Subcutaneous abdominal adipose tissue (tissue), 5 donors: Measurements from ENCODE around the gene MAEA.

Experiments used
- H3K27ac ChIP-seq: one replicate; pipeline ENCODE4 v1.7.0; 2013; ENCODE audit warnings: low read depth, mild to moderate bottlenecking, inconsistent platforms, low read length, moderate library complexity
- H3K27me3 ChIP-seq, 5 donors: one replicate each; pipeline ENCODE4 v1.7.0; 2013; ENCODE audit warnings: low read length in 5 of 5, inconsistent platforms in 1 of 5; ENCODE audit not compliant: control insufficient read depth in 5 of 5, insufficient read depth in 4 of 5
- H3K36me3 ChIP-seq, 5 donors: one replicate each; pipeline ENCODE4 v1.7.0; 2013; ENCODE audit warnings: low read length in 5 of 5; ENCODE audit not compliant: control insufficient read depth in 5 of 5, insufficient read depth in 5 of 5
- H3K4me1 ChIP-seq, 5 donors: one replicate each; pipeline ENCODE4 v1.7.0; 2013; ENCODE audit warnings: low read length in 5 of 5, mild to moderate bottlenecking in 3 of 5, moderate library complexity in 1 of 5; ENCODE audit not compliant: control insufficient read depth in 5 of 5, insufficient read depth in 5 of 5
- H3K4me3 ChIP-seq, 5 donors: one replicate each; pipeline ENCODE4 v1.7.0; 2013; ENCODE audit warnings: low read length in 5 of 5, low read depth in 1 of 5
- H3K9ac ChIP-seq, 5 donors: one replicate each; pipeline ENCODE4 v1.7.0; 2013; ENCODE audit warnings: low read length in 5 of 5, mild to moderate bottlenecking in 4 of 5, moderate library complexity in 3 of 5
- H3K9me3 ChIP-seq, 5 donors: one replicate each; pipeline ENCODE4 v1.7.0; 2013; ENCODE audit warnings: low read length in 5 of 5; ENCODE audit not compliant: control insufficient read depth in 5 of 5
- donor health status: healthy.
- donor health status: healthy.
- donor health status: healthy.
- donor health status: healthy.
- donor health status: healthy.

The MAEA gene

GRCh38 chr4:1299301-1299860, 9.7 kb downstream of the MAEA start:
- peaks cover 0 to 54% (median 40%) of the 10 kb centered on the region in 5 donors for H3K36me3 ChIP-seq
- no peak overlapping the region for H3K4me3 ChIP-seq
- no peak overlapping the region for H3K27ac ChIP-seq
- H3K9me3 ChIP-seq, result no peaks in the 10 kb centered on the region
- H3K9ac ChIP-seq, result no peak overlapping the region
- no peaks in the 10 kb centered on the region for H3K27me3 ChIP-seq
- peaks cover 0 to 18% (median 9%) of the 10 kb centered on the region in 5 donors for H3K4me1 ChIP-seq

- Histone ChIP-seq H3K9me3 (no peaks in the 10 kb centered on the region), H3K9ac (no peak overlapping the region), H3K4me1 (peaks cover 0 to 8% (median 0%) of the 10 kb centered on the region in 5 donors), H3K27me3 (no peaks in the 10 kb centered on the region), H3K4me3 (no peak overlapping the region), H3K36me3 (peaks cover 0 to 61% (median 42%) of the 10 kb centered on the region in 5 donors), H3K27ac (no peak overlapping the region)
Measured at GRCh38 chr4:1300466-1301455, 11.1 kb downstream of the MAEA start.

- peaks cover 0 to 8% (median 0%) of the 10 kb centered on the region in 5 donors for H3K4me1 ChIP-seq
- H3K4me3 ChIP-seq, result no peak overlapping the region
- no peaks in the 10 kb centered on the region for H3K27me3 ChIP-seq
- peaks cover 0 to 51% (median 34%) of the 10 kb centered on the region in 5 donors for H3K36me3 ChIP-seq
- no peak overlapping the region for H3K27ac ChIP-seq
- H3K9ac ChIP-seq, result no peak overlapping the region
- H3K9me3 ChIP-seq, result no peaks in the 10 kb centered on the region
Measured at GRCh38 chr4:1302159-1302558, 12.5 kb downstream of the MAEA start.

GRCh38 chr4:1305261-1305711, 15.6 kb downstream of the MAEA start:
- Histone ChIP-seq H3K9ac (no peak overlapping the region), H3K36me3 (peaks cover 0 to 20% (median 12%) of the 10 kb centered on the region in 5 donors), H3K27me3 (no peaks in the 10 kb centered on the region), H3K27ac (no peak overlapping the region), H3K9me3 (no peaks in the 10 kb centered on the region), H3K4me1 (peaks cover 10 to 27% (median 21%) of the 10 kb centered on the region in 5 donors), H3K4me3 (no peak overlapping the region)

GRCh38 chr4:1305781-1306455, 16.2 kb downstream of the MAEA start:
- Histone ChIP-seq H3K9ac (no peak overlapping the region), H3K27ac (no peak overlapping the region), H3K9me3 (no peaks in the 10 kb centered on the region), H3K4me1 (peaks cover 11 to 31% (median 27%) of the 10 kb centered on the region in 5 donors), H3K36me3 (peaks cover 0 to 14% (median 8%) of the 10 kb centered on the region in 5 donors), H3K27me3 (no peaks in the 10 kb centered on the region), H3K4me3 (no peak overlapping the region)

- peaks cover 11 to 34% (median 25%) of the 10 kb centered on the region in 5 donors for H3K4me1 ChIP-seq
- H3K27me3 ChIP-seq, result no peaks in the 10 kb centered on the region
- H3K9ac ChIP-seq, result no peak overlapping the region
- no peak overlapping the region for H3K27ac ChIP-seq
- H3K36me3 ChIP-seq, result peaks cover 0 to 21% (median 18%) of the 10 kb centered on the region in 5 donors
- H3K4me3 ChIP-seq, result no peak overlapping the region
- no peaks in the 10 kb centered on the region for H3K9me3 ChIP-seq
Measured at GRCh38 chr4:1307951-1308735, 18.5 kb downstream of the MAEA start.

- peak overlapping the region; percentile 68 for H3K27ac ChIP-seq
- no peaks in the 10 kb centered on the region for H3K9me3 ChIP-seq
- H3K27me3 ChIP-seq, result no peaks in the 10 kb centered on the region
- H3K4me3 ChIP-seq, result peak overlapping the region; percentile 56 to 70 (median 62)
- peaks cover 0 to 31% (median 27%) of the 10 kb centered on the region in 5 donors for H3K36me3 ChIP-seq
- H3K9ac ChIP-seq, result peak overlapping the region in 4 of 5 donors; percentile 21 to 75 (median 49)
- peaks cover 11 to 34% (median 25%) of the 10 kb centered on the region in 5 donors for H3K4me1 ChIP-seq
Measured at GRCh38 chr4:1309261-1310010, 19.7 kb downstream of the MAEA start.

- H3K9ac ChIP-seq, result peak overlapping the region in 4 of 5 donors; percentile 17 to 73 (median 49)
- peaks cover 0 to 35% (median 33%) of the 10 kb centered on the region in 5 donors for H3K36me3 ChIP-seq
- no peaks in the 10 kb centered on the region for H3K9me3 ChIP-seq
- H3K27me3 ChIP-seq, result no peaks in the 10 kb centered on the region
- peak overlapping the region; percentile 68 for H3K27ac ChIP-seq
- H3K4me3 ChIP-seq, result peak overlapping the region; percentile 23 to 70 (median 59)
- peaks cover 11 to 34% (median 25%) of the 10 kb centered on the region in 5 donors for H3K4me1 ChIP-seq
Measured at GRCh38 chr4:1310031-1310795, 20.5 kb downstream of the MAEA start.
